DLD1 (cell line): ENCODE data around the gene OR7C1.
"Not testable (repeated sequence)": the region's sequence is repeated elsewhere in the genome, so short reads cannot be mapped to it uniquely, and the experiment has no call there.

Experiments used
- in situ Hi-C: cut with HindIII; loops from 2 replicates; pipeline ENCODE4 v1.10.0; 2017; ENCODE audit warnings: low sequenced_read_pairs

OR7C1 gene

GRCh38 chr19:14835011-14835410 lies at the start of gene OR7C1, which contains the start of gene OR7A5:
OR7C1 (minus strand) TSS chr19:14835185; CDS start chr19:14800136, 35,049 bp downstream.
OR7A5 (minus strand) TSS chr19:14835185; CDS start chr19:14828241, 6,944 bp downstream.
- in situ Hi-C loops, result no loop called here

DNA sequence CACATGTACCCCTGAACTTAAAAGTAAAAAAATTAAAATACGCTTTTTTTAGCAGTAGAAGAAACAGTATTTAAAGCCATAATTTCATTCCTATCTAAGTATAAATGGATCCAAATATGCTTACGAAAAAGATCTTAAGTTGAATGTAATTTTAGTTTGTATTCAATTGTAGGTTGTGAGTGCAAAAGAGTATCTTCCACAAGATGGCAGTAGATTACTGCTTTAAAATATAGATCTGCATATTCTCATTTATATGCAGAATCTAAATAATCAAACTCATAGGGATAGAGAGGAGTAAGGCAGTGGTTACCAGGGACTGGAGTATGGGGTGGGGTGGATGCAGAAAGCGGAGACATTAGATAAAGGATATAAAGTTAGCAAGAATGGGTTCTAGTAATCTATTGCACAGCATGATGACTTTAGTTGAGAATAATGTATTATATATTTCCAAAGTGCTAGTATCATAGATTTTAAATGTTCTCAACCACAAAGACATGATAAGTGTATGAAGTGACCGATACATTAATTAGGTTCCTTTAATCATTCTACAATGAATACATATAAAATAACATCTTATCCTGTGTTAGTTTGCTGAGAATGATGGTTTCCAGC lies 36.7 kb upstream of the OR7C1 start:
- in situ Hi-C loops, result no loop called here

- in situ Hi-C loops, result no loop called here
Measured at GRCh38 chr19:14868497-14868896, 33.5 kb upstream of the OR7C1 start.

DNA sequence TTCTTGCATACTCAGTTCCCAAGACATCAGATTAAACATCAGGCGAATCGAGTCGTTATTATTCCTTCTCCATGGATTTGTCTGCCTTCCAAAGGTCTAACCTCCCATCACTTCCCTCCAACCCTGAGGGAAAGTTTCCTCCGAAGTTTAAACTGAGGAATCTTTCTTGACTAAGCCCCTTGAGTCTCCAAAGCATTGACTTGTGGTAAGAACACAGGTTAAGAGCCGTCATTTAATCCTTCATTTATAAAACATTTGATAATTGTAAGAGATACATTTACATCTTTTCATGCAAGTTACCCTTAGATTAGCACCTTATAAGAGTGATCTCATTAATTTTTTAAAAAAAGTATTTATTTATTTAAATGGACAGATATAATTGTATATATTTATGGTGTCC lies 13.8 kb upstream of the OR7C1 start, which contains the start of gene OR7A10:
Gene OR7A10 (minus strand): TSS at position 101 of the 400 bp plus-strand sequence. CDS start 7,045 bp downstream, outside the sequence.
- in situ Hi-C loops, result no loop called here

DNA sequence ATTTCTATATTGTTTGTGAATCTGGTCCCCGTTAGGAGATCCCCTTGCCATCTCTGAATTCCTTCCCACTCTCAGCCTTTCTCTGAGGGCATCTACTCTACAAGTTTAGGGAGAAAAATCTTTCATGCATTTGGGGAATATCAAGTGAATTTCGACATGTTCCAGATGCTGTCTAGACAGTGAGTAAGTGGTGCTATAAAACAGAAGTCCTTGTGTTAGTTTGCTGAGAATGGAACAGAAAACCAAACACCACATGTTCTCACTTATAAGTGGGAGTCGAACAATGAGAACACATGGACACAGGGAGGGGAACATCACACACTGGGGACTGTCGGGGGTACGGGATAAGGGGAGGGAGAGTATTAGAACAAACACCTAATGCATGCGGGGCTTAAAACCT lies 8.6 kb upstream of the OR7C1 start:
- in situ Hi-C loops, result no loop called here

DNA sequence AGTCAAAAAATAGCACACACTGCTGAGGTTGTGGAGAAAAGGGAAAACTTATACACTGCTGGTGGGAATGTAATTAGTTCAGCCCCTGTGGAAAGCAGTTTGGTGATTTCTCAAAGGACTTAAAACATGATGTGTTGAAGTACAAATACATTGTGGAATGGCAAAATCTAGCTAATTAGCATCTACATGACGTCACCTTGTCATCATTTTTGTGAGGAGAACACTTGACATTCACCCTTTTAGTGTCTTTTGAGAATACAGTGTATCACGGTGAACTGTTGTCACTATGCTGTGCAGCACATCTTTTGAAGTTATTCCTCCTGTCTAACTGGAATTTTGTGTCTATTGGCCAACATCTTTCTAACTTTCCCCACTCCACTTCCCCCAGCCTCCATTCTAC lies 8.2 kb upstream of the OR7C1 start:
- in situ Hi-C loops, result no loop called here

DNA sequence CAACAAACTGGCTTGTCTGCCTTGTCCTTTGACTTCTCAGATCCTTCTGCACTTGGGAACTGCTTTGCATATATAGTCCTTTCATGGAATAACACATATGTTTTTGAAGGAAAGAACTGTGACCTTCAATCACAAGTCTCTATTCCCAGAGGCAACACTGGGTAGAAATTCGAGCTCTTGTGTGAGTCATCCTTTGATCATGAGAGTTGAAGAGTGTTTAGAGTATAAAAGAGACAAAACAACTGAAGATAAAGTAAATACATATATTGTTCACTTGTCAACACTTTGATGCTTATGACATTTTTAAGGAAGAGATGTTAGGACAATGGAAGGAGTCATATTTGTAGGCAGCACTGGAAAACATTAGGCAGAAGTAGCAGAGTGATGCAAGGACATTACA lies 5.2 kb upstream of the OR7C1 start:
- in situ Hi-C loops, result no loop called here

- in situ Hi-C loops, result no loop called here
Measured at GRCh38 chr19:14837391-14837790, 2.4 kb upstream of the OR7C1 start.

DNA sequence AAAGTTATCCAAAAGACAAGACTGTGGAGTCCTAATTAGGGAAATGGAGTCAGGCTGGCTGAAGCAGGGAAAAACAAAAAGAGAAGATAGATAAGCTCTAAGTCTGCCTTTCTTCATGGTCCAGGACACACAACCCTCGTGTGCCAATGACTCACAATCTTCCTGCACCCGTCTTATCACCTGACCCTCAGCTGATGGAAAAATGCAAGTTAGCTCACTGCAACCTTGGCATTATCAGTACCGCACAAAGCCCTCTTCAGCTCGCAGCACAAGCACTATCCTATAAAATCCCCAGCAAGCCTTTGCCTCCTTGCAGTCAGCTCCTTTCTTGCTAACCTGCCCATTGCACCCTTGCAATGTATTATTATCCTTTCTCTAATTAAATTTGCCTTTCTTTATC lies 4.3 kb downstream of the OR7C1 start:
- in situ Hi-C loops, result no loop called here

DNA sequence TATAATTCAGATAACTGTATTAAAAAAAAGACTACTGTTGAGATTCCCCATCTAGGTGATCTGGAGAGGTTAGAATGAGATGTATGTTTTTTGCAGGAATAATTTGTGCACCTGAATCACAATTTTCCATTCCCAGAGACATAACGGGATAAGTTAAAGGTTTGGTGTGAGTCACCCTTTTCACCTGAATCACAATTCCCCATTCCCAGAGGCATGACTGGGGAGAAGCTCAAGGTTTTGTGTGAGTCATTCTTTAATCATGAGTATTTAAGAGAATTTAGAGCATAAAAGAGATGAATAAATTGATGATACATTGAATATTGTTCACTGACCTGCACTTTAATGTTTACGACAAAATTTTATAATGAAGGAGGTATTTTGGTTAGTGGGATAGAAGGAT lies 9.0 kb downstream of the OR7C1 start:
- in situ Hi-C loops, result no loop called here

- in situ Hi-C loops, result no loop called here
Measured at GRCh38 chr19:14821937-14822336, 13.0 kb downstream of the OR7C1 start.

DNA sequence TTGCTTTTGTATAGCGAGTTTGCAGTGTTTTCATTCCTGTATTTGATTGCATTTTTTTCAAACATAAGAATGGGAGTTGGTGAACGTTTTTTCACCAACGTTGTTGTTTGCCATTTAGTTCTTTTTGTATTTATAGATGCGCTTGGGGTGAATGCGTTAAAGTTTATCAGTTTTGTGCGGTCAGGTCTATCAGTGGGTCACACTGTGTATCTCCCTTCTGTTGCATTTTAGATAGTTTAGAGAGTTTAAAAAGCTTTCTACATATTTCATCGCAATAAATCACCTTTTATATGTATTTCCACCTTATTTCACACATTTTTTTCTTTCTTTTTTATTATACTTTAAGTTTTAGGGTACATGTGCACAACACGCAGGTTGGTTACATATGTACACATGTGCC lies 16.4 kb downstream of the OR7C1 start:
- in situ Hi-C loops, result no loop called here

- in situ Hi-C loops, result no loop called here
Measured at GRCh38 chr19:14817052-14817451, 17.9 kb downstream of the OR7C1 start.

GRCh38 chr19:14814982-14815652 lies 19.9 kb downstream of the OR7C1 start:
- in situ Hi-C loops, result no loop called here

GRCh38 chr19:14809272-14810057 lies 25.5 kb downstream of the OR7C1 start:
- in situ Hi-C loops, result no loop called here

GRCh38 chr19:14804765-14805164 lies 30.2 kb downstream of the OR7C1 start:
- in situ Hi-C loops, result no loop called here

DNA sequence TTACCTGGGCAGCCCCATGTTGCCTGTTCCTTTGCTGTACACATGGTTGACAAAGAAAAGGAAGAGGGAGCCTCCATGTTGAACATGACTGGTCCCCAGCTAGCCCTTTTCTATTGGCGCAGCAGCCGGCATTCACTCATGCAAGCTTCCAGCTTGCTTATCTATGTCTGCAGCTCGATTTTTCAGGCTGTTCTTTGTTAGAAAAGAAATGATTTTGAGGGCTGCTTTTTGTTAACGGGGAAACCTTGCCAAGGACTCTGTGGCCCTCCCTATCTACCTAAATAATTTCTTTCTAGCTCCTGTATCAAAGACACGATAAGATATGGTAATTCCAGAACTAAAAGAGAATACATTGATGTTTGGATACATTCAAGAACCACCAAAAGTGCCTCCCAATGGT lies 36.2 kb downstream of the OR7C1 start:
- in situ Hi-C loops, result no loop called here

- in situ Hi-C loops, result no loop called here
Measured at GRCh38 chr19:14796021-14796420, 39.0 kb downstream of the OR7C1 start.

DNA sequence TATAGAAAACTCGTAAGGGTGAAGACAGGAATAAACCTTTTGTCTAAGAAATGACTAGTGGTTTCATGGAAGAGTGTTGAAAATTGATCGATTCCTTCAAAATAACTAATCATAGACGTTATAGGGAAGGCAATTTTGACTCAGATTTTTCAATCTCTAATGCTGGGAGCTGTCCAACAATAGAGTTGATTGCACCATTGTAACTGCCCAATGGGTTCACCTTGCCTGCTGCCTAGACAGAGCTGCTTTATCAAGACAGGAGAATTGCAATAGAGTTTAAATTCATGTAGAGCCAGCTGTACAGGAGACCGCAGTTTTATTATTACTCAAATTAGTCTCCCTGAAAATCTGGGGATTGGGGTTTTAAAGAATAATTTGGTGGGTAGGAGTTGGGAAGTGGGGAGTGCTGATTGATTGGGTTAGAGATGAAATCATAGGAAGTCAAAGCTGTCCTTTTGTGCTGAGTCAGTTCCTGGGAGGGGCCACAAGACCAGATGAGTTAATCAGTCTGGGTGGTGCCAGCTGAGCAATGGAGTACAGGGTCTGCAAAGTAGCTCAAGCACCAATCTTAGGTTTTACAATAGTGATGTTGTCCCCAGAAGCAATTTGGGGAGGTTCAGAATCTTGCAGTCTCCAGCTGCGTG lies 39.8 kb downstream of the OR7C1 start:
- in situ Hi-C loops, result no loop called here

DNA sequence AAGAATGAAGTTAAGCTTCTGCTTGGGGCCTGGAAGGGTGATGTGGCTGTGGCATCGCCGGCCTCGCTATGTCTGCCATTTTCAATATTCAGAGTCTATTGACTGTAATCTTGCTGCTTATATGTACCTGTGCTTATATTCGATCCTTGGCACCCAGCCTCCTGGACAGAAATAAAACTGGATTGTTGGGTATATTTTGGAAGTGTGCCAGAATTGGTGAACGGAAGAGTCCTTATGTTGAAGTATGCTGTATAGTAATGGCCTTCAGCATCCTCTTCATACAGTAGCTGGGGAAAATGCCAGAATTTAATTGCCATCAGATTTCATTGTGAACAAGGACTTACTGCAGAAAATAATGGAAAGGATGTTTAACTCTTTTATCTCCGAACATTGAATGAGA lies 42.7 kb downstream of the OR7C1 start:
- in situ Hi-C loops, result not testable (repeated sequence)

- in situ Hi-C loops, result no loop called here
Measured at GRCh38 chr19:14786421-14786851, 48.5 kb downstream of the OR7C1 start.
